IPS-18c (cell line): ENCODE measurements around the gene EPB41L2.

ENCODE experiments used
- H3K4me3 ChIP-seq: 2 replicates; pipeline ENCODE4 v1.7.0; 2013; ENCODE audit warnings: low read depth, mild to moderate bottlenecking, low read length, moderate library complexity; ENCODE audit not compliant: insufficient read depth
- H3K9me3 ChIP-seq: one replicate; pipeline ENCODE4 v1.6.1; 2013; ENCODE audit warnings: mild to moderate bottlenecking, low read length, moderate library complexity; ENCODE audit not compliant: control insufficient read depth, insufficient read depth

Gene EPB41L2

GRCh38 chr6:131065824-131066171 is 2.8 kb upstream of the EPB41L2 start:
- Histone ChIP-seq H3K4me3 (no peak overlapping the region), H3K9me3 (no peaks in the 10 kb centered on the region)

- Histone ChIP-seq H3K4me3 (no peak overlapping the region), H3K9me3 (peaks cover 2% of the 10 kb centered on the region)
These were observed 2.2 kb upstream of the EPB41L2 start for GRCh38 chr6:131065112-131065823.

- Histone ChIP-seq H3K9me3 (peaks cover 2% of the 10 kb centered on the region), H3K4me3 (peak overlapping the region; percentile 47; the same call in 1 of the 2 replicates)
These were observed 773 bp upstream of the EPB41L2 start for GRCh38 chr6:131063764-131064272.

- H3K4me3 ChIP-seq: peak overlapping the region; percentile 76
- H3K9me3 ChIP-seq: peaks cover 2% of the 10 kb centered on the region
These were observed 611 bp downstream of the EPB41L2 start for GRCh38 chr6:131062241-131063027.

DNA sequence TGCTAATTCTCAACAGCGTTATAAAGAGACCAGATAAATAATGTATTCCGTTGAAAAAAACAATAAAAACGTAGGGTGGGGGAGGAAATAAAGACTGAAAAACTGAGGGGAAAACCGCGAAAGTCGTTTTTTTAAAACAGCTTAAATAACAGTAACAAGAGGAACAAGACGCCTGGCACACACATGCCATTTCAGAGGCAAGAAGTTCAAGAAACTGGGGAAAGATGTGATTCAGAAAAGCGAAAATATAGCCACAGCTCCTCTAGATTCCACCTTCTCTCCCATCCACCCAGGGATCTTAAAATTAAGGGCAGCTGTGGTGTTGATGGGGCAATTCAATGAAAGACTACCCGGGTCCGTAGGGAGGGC is 1.3 kb downstream of the EPB41L2 start:
- Histone ChIP-seq H3K9me3 (peaks cover 2% of the 10 kb centered on the region), H3K4me3 (peak overlapping the region; percentile 76; the same call in 1 of the 2 replicates)

DNA sequence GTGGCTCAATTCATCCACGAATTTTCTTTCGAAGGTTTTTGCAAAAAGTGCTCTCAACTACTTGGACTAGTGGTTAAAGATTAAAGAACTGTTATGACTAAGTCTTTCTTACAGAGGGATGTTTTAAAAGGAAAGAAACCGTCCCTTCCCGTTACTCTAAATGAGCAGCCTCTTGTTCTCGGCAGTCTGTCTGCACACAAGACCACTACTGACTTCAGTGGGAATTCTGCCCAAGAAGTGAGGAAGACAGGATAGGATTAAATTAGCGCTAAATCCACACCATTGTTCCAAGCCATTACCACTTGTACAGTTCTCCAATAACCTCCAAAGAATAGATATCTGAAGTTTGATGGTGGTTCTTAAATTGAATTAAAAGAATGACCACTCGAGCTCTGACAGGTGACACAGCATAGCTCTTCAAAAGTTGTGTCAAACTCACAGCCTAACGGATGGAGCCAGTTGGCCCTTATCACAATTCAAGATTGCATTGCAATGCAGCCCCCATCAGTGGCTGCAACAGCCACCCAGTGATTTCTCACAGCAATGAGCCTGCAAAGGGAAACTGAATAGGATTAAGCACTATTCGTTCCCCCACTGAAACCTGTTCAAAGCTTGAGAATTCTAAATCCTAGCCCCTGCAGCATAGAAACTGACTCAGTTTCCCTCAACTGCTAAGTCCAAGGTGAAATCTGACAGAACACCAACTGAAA is 1.8 kb downstream of the EPB41L2 start:
- Histone ChIP-seq H3K9me3 (peaks cover 2% of the 10 kb centered on the region), H3K4me3 (peak overlapping the region; percentile 76; the same call in 1 of the 2 replicates)

GRCh38 chr6:131060311-131060710 is 2.7 kb downstream of the EPB41L2 start:
- Histone ChIP-seq H3K4me3 (no peak overlapping the region), H3K9me3 (peaks cover 8% of the 10 kb centered on the region)

GRCh38 chr6:131059486-131059885 is 3.6 kb downstream of the EPB41L2 start:
- peaks cover 11% of the 10 kb centered on the region for H3K9me3 ChIP-seq
- no peak overlapping the region for H3K4me3 ChIP-seq

- Histone ChIP-seq H3K4me3 (no peak overlapping the region), H3K9me3 (peaks cover 14% of the 10 kb centered on the region)
These were observed 4.8 kb downstream of the EPB41L2 start for GRCh38 chr6:131058236-131058635.

DNA sequence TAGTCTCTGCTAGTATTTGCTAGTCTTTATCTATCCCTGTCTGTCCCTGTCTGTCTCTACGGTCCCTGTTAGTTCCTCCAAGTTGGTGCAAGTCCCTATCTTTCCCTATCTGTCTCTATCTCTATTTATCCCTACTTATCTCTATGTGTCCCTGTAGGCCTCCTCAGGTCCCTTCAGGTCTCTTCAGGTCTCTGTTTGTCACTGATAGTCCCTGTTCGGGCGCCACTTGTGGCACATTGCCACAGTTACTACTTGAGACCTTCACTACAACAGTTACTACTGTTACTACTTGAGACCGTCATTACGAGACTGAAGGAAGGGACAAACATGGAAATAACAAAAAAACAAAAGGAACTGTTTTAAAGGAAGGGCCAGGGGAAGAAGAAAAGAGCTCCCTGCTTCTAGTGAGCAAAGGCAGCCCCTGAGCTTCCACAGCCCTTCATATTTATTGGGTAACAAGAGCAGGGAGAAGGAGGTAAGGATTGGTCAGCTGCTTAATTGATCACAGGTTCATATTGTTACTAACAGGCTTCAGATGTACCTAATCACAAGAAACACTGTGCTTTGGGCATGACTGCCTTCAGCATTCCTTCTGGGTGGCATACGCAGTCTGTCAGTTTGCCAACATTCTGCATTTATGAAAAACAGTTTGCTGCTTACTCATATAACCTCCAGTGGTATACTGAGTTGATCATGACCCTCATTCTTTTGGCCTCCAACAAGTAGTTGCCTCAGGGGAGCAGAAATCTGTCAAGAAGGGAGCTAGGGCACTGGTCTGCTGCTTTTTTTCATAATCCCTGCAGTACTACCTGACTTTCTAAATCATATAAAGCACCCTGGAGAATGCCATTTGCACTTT is 8.4 kb downstream of the EPB41L2 start:
- peaks cover 12% of the 10 kb centered on the region for H3K9me3 ChIP-seq
- H3K4me3 ChIP-seq: no peak overlapping the region; the same call in 1 of the 2 replicates

GRCh38 chr6:131053546-131054240 is 9.4 kb downstream of the EPB41L2 start:
- Histone ChIP-seq H3K4me3 (no peak overlapping the region), H3K9me3 (peaks cover 12% of the 10 kb centered on the region)

- Histone ChIP-seq H3K4me3 (no peak overlapping the region), H3K9me3 (peaks cover 12% of the 10 kb centered on the region)
These were observed 10.9 kb downstream of the EPB41L2 start for GRCh38 chr6:131052181-131052580.

DNA sequence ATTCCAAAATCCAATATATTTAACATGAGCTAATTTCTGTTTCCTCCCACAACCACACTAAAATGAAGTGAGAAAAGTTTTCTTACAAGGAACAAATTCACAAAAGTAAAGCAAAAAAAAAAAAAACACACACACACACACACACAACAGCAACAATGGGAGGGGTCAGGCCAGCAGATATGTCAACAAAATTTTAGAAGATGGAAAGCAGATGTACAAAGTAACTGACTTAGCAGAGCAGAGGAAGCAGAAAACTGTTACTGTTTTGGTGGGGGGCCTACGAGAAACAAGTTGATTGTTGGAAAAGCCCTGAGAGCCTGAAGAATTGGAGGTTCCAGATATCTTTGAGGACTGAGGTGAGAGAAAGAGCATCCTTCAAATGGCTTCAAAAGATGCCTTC is 11.7 kb downstream of the EPB41L2 start:
- Histone ChIP-seq H3K4me3 (no peak overlapping the region), H3K9me3 (peaks cover 12% of the 10 kb centered on the region)

- peaks cover 3% of the 10 kb centered on the region for H3K9me3 ChIP-seq
- no peak overlapping the region for H3K4me3 ChIP-seq
These were observed 13.4 kb downstream of the EPB41L2 start for GRCh38 chr6:131049608-131050007.

- no peak overlapping the region for H3K4me3 ChIP-seq
These were observed 14.0 kb downstream of the EPB41L2 start for GRCh38 chr6:131048933-131049515.

GRCh38 chr6:131048459-131048858 is 14.6 kb downstream of the EPB41L2 start:
- H3K4me3 ChIP-seq: no peak overlapping the region
- H3K9me3 ChIP-seq: no peaks in the 10 kb centered on the region

More at GRCh38 chr6:131048933-131049515, 14.0 kb downstream of the EPB41L2 start:
- peaks cover under 1% of the 10 kb centered on the region for H3K9me3 ChIP-seq
